Erythroblast (primary cell): ENCODE measurements around the gene RYR1.

ENCODE experiments used
- GATA1 ChIP-seq: IDR thresholded peaks from 2 replicates; pipeline ENCODE4 v1.6.1; 2011; ENCODE audit warnings: low read depth, mild to moderate bottlenecking, control low read depth, low read length, moderate library complexity
- POLR2A ChIP-seq: IDR thresholded peaks from 2 replicates; pipeline ENCODE4 v1.6.1; 2011; ENCODE audit warnings: mild to moderate bottlenecking, low read length

GRCh38 chr19:38402623-38402966 lies 30.9 kb upstream of the RYR1 start:
- TF ChIP-seq POLR2A, result peak; percentile 32
- no peak for TF ChIP-seq GATA1
